Midbrain (tissue), 1 donor: ENCODE data around the gene ECT2L.

Experiments used
- DNase-seq: peaks from one replicate; lab custom pipeline; 2025; lab: John Stamatoyannopoulos, UW

Gene ECT2L

GRCh38 chr6:138803861-138804260, 8.0 kb downstream of the ECT2L start:
- no peak for DNase-seq

DNA sequence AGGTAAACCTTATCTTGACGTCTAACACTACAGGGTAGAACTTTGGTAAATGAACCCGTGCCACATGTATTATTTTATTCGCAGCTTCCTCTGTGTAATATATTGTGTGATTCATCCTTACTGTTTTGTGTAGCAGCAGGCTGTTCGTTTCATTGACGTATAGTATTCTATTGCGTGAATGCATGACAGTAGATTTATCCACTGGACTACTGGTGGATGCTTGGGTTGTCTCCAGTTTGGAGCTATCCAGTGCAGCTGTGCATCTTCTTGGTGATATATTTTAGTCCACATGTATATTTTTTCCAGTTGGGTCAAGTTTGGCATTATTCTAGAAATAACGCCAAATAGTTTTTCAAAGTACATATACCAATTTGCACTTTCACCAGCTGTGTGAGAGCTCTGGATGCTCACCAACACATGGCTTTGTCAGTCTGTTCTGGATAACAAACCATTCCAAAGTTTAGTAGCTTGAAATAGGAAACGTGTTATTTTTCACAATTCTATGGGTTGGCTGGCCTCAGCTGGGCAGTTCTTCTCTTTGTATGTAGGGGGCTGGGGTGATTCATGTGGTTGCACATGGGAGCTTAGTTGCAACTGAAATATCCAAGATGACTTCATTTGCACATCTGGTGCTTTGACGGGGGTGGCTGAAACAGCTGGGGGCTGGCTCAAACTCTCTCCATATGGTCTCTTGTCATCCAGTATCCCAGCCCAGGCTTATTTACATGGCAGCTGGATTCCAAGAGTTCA, 9.3 kb downstream of the ECT2L start:
- no peak for DNase-seq

DNA sequence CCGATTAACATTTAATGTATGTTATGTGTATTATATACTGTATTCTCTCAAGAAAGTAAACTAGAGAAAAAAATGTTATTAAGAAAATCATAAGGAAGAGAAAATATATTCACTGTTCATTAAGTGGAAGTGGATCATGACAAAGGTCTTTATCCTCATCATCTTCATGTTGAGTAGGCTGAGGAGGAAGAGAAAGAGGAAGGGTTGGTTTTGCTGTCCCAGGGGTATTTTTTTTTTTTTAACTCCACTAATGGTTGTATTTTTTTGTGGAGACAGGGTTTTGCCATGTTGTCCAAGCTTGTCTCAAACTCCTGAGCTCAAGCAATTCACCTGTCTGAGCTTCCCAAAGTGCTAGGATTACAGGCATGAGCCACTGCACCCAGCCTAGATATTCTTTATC, 11.0 kb downstream of the ECT2L start:
- no peak for DNase-seq

DNA sequence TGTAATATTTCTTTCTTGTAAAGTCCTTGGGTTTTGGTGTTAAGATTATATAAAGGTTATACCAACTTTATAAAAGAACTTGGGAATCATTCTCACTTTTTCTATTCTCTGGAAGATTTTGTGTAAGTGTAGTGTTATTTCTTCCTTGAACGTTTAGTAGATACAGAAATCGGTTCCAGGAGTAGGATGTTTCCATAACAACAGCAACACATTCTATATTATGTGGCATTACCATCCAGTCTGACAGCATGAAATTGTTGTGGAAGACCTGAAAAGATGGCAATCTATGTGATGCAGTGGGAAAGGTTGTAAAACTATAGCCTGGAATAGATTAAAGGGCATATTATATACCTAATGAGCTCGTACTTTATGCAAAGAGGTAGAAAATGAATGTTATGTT, 13.8 kb downstream of the ECT2L start:
- DNase-seq, result no peak

DNA sequence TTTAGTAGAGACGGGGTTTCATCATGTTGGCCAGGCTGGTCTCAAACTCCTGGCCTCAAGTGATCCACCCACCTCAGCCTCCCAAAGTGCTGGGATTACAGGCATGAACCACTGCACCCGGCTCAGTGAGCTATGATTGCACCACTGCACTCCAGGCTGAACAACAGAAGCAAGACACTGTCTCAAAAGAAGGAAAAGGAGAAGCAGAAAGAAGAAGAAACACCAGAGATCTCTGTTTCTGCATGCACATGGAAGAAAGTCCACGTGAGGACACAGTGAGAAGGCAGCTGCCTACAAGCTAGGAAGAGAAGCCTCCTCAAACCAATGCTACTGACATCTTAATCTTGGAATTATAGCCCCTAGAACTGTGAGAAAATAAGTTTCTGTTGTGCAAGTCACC, 16.0 kb downstream of the ECT2L start:
- no peak for DNase-seq

GRCh38 chr6:138814179-138814834, 18.4 kb downstream of the ECT2L start:
- no peak for DNase-seq

DNA sequence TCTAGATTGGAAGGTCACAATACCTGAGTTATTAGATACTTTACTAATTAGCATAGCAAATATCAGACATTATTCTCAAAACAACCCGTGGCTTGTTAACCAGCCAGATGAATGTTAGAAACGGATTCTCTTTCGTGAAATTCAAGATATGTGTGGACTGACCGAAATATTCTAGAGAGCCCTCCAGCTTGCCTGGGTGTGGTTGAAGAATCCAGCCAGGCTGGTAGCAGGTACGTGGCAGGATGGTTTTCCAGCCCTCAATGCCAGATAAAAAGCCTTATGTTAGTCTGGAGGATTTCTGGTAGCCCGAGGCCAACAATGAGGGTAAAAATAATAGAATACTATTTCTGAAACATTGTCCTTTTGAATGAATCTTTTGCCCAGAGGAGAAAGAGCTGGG, 19.3 kb downstream of the ECT2L start:
- DNase-seq, result no peak

- DNase-seq, result peak; percentile 76
Measured at GRCh38 chr6:138815797-138816528, 20.1 kb downstream of the ECT2L start.

GRCh38 chr6:138817799-138818198, 21.9 kb downstream of the ECT2L start:
- DNase-seq, result no peak

DNA sequence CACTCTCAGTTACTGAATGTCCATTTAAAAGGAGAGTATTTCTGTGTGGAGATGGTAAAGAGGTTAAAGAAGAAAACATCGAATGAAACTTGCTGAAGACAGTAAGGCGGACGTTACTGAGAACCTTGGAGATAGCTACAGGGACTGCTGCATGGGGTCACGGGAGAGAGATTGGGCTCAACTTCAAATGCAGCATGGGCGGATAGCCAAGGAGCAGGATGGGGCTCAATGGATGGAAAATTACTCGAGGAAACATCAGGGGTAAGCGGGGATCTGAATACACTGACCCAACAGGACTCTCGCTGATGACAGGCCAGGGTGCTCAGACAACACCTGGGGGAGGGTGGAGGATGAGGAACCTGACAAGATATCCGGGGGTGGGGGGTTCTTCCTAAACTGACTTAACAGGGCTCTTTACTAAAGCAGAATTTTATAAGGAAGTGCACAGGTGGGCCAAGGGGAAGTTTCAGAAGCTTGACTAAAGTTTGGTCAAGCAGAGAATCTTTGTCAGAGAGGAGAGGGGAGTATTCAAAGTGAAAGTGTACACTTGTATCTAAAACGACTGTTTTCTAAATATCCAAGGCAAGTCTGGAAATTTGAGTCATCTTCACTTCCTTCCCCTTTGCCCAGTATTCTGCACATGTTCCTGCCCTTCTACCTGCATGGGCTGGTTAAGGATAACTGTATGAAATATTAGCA, 22.8 kb downstream of the ECT2L start:
- DNase-seq, result no peak

DNA sequence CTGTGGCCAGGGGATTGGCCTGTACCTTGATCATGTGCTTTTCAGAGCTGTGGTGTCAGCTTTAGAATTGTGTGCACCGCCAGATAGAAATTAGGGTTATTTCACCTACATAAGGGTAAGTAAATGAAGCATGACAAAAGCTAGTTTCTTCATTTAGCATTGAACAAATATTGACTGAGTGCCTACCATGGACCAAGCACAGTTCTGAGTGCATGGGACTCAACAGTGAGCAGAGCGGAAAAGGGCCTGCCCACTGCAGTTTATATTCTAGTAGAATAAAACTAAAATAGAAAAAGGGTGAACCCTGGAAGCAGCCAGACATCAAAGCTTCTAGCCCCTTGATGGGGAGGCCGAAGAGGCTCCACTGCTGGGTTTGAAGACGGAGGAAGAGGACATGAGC, 25.6 kb downstream of the ECT2L start:
- no peak for DNase-seq

DNA sequence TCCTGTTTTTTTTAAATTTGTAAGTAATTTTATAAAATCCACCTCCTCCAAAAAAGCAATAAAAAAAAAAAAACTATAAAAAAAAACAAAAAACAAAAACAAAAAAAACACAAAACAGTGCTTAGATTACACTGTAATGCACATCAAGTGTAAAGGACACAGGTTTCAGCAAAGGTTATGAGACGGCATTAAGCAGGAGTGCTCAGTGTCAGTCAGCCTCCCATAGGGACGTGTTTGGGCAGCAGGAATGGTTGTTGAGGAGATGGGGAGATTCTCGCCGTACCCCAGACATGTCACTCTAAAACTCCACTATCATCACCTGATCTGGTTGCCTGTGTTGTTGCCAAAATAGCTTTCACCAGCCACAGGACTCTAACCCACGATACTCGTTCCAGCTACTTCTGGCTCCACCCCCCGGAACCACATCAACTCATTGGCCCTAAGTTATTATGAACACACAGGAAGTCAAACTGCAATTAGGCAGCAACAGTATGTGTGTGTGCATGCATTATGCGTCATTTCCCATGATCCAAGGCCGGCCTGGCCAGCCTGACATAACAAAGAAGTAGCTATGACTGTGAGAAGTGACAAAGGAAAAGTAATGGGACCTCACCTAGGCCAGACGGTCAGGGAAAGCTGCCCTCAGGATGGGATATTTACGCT, 28.7 kb downstream of the ECT2L start:
- no peak for DNase-seq

DNA sequence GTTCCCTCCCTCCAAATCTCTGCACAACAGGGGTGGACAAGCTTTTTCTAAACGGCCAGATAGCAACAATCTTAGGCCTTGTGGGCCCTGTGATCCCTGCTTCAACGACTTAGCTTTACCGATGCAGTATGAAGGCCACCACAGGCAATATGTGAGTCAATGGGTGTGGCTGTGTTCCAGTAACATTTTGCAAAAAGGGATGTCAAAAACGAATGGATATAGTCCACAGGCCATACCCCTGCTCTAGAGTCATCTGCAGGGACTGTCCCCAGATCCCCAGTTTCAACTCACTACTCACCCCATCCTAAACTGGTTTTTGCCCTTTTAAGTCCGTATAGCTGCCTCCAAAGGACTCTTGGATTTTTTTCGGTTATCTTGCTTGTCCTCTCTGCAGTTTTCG, 34.4 kb downstream of the ECT2L start:
- DNase-seq, result no peak

DNA sequence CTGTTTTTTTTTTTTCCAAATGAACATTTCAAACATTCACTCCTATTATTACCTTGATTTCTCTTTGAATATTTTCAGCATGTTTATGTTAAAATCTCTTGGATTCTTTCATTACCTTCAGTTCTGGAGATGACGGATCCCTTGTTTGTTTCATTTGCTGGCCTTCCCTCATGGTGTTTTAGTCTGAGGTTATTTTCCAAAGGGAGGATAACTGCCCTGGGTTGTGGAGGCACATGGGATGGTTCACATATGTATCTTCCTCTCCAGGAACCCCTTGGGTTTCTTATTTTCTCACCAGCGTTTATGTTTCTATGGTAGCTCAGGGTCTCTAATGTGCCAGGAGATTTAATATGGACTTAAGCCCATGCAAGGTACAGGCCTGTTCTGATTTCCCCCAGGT, 36.3 kb downstream of the ECT2L start:
- DNase-seq, result no peak

DNA sequence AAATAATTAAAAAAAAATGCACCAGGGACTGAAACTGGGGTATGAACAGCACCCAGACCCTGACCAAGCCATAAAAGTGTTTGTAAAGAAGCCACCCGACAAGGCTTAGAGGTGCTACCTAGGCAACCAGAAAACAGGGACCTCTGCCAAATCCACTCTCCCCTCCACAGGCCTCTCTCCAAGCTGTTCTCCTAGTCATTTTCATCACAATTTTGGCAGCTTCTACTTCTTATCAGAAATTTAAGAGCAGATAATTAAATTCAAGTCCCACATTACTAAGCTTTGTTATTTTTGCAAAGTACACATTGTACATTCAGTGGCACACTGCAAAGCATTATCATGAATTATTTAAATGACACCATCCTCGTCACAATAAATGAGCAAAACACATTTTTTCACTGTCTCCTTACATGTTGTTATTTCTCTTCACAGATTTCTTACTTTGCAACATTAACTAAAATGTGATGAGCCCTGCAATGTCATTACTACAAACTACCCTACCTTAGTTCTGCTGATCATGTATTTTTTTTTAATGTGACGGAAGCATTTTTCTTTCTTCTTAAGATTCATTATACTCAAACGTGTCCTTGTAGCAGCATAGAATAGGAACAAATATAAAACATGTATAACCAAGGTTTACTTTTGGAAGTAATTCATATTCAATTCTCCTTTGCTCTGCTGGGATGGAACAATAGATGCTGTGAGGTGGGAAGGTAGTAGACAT, 38.1 kb downstream of the ECT2L start:
- peak; percentile 31 for DNase-seq

DNA sequence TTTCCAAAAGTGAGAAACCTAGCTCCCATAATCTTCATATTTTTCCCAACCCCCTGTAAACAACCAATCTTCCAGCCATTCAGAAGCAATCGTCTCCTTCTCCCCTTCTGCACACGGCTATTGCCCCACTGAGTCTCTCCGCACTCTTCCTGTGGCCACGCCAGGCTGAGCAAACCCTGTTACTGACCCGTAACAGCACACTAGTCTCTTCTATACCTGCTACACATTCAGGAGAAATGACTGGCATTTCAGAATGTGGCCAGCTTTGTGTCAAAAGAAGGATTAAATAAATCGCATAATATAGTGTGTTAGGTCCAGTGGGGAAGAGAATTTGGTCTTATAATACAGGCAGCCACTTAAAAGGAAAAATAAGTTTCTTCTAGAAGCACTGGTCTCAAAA, 41.4 kb downstream of the ECT2L start:
- DNase-seq, result no peak

GRCh38 chr6:138844192-138844591, 48.3 kb downstream of the ECT2L start:
- no peak for DNase-seq

- DNase-seq, result no peak
Measured at GRCh38 chr6:138847884-138848283, 52.0 kb downstream of the ECT2L start.

DNA sequence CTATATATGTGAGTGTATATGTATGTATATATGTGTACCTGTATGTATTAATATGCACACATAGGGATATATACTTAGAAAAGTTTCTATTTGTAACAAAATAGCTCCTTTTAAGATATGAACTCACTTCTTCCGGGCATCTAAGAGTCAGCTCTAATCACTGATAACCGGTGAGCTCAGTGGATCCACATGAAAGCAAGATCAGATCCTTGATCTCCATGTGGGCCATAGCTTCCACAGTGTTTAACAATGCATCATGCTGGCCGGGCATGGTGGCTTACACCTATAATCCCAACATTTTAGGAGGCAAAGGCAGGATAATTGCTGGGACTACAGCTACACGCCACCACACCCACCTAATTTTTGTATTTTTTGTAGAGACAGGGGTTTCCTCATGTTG, 52.6 kb downstream of the ECT2L start:
- DNase-seq, result no peak

- DNase-seq, result no peak
Measured at GRCh38 chr6:138849791-138850190, 53.9 kb downstream of the ECT2L start.

GRCh38 chr6:138856654-138857053, 60.8 kb downstream of the ECT2L start:
- DNase-seq, result no peak
